ENCODE data around the gene SHISA4.
"Not testable (repeated sequence)": the region's sequence is repeated elsewhere in the genome, so short reads cannot be mapped to it uniquely, and the experiment has no call there.

Gene SHISA4

DNA sequence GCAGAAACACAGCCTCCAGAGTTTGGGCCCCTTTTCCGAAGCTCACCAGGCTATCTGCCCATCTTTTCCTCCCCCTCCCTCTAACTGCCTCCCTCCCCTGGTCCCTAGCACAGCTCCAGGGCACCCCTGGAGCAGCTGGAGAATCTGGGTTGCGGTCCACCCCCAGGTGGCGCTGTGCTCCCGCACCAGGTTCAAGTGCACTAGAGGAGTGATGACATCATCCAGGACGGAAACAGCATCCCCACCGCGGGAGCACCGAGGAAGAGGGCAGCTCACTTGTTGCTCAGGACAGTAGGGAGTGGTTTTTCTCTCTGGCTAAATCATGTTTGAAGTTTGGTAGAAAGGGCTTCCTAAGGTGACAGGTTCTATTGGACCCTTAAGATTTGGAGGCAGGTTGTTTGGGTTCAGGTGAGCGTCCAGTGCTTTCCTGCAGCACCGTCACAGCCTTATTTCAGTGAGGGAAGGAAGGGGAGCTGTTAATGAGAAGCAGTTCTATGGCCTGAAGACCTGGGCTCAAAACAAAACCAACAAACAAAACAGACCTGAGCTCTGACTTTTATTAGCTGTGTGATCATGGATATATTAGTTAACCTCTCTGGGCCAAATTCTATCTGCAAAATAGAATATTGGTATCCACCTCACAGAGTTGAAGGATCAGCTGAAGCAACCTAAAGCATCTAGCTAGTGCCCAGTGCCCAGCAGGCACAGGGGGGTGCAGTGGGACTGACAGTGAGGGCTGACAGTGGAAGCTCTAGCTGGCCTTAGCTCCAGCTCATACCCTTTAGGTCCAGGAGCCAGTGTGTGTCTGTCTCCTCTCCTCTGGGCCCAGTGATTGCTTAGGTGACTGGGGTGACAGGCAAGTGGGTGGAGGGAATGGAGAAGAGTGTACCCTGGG, 7.5 kb downstream of the SHISA4 start:
- in situ Hi-C loops (cut with HindIII; ENCODE audit: low sequenced_read_pairs): no loop called here

- in situ Hi-C loops (cut with HindIII; ENCODE audit: low sequenced_read_pairs): no loop called here
These were observed 8.3 kb downstream of the SHISA4 start for GRCh38 chr1:201896951-201897391.

GRCh38 chr1:201898240-201898894, 9.7 kb downstream of the SHISA4 start:
- in situ Hi-C loops (cut with HindIII; ENCODE audit: low sequenced_read_pairs): no loop called here

DNA sequence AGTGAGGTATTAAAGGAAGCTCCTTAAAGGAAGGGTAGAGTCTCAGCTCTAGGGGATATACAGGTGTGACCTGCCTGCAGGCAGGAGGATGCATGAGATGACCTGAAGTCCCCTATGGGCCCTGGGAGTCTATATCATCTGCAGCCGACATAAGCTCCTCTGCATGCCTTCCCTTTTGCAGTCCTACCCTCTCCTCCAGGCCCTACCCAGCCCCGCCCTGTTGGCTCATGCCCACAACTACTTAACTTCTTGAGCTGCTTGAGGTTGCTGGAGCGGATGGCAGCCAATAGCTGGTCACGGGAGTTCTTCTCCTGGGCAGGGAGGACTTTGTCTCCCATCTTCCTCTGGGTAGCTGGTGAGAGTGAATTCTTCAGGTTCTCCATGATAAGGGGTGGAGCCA, 10.3 kb downstream of the SHISA4 start:
- in situ Hi-C loops (cut with HindIII; ENCODE audit: low sequenced_read_pairs): no loop called here

DNA sequence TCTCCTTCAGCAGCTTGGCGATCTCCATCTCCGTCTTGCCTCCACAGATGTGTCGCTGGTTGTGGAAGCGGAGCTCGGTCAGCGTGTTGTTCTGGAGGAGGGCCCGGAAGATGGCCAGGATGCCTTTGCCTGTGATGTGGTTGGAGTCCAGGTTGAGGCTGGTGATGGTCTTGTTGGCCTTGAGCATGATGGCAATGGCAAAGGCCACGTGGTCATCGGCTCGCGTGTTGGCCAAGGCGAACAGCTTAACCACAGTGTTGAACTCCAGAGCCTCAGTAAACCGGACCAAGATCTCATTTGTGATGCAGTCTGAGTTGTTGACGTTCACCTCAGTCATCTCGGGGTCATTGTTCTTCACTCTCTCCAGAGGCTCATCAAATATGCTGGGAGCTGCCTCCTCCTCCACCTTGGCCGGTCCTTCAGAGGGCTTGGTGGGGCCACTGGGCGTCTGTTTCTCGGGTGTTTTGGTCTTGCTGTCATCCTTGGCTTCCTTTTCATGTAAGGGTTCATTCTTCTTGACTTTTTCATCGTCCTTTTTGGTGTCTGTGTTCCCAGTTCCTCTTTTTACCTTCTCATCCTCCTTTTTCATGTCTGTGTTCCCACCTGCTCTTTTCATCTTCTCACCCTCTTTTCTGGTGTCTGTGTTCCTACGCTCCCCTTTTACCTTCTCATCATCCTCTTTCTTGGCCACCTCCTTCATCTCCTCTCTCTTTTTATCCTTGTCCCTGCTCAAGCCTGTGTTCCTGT, 11.2 kb downstream of the SHISA4 start:
- in situ Hi-C loops (cut with HindIII; ENCODE audit: low sequenced_read_pairs): no loop called here

DNA sequence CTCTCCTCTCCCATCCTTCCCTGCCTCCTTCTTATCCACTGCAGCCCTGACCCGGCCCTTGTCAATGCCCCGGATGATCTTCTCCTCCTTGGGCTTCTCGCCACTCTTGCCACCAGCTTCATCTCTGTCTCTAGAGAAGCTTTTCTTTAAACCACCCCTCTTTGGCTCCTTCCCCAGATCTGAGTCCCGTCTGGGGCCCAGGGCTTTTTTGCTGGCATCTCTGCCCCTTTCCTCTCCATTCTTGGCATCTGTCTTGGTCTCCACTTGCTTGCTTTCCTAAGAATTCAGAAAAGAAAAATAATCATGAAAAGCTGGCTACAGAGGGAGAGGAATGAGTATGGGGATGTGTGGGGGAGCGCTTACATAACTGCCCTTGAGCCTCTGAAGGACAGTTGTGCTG, 11.8 kb downstream of the SHISA4 start:
- in situ Hi-C loops (cut with HindIII; ENCODE audit: low sequenced_read_pairs): no loop called here

DNA sequence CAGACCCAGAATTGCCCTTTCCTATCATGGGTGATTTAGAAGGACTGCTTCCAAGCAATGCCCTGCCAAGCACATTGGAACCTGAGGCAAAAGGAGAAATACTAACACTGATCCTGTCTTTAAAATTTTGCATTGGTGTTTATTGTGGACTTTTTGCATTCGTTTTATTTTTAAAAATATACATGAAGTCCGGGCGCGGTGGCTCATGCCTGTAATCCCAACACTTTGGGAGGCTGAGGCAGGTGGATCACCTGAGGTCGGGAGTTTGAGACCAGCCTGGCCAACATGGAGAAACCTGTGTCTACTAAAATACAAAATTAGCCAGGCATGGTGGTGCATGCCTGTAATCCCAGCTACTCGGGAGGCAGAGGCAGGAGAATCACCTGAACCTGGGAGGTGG, 12.3 kb downstream of the SHISA4 start:
- in situ Hi-C loops (cut with HindIII; ENCODE audit: low sequenced_read_pairs): not testable (repeated sequence)

- in situ Hi-C loops (cut with HindIII; ENCODE audit: low sequenced_read_pairs): no loop called here
These were observed 13.5 kb downstream of the SHISA4 start for GRCh38 chr1:201902198-201902597.

- in situ Hi-C loops (cut with HindIII; ENCODE audit: low sequenced_read_pairs): no loop called here
These were observed 14.4 kb downstream of the SHISA4 start for GRCh38 chr1:201903135-201903534.

DNA sequence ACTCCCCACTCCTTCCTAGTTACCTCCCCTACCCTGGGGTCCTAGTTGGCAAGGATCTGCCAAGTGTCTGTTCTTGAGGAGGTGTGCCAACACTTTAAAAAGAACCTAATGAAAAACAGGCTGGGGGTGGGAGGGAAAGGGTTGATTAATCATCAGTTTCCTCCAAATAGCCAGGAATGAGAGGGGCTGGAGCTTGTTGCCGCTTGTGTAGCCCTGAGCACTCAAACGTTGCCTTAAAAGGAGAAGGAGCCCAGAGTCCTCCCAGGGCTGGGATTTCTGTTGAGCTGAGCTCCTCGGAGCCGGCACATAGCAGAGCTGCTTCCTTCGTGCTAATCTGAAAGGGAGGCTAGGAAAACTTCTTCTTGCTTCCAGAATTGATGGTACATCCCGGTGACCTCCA, 15.9 kb downstream of the SHISA4 start:
- in situ Hi-C loops (cut with HindIII; ENCODE audit: low sequenced_read_pairs): no loop called here

- in situ Hi-C loops (cut with HindIII; ENCODE audit: low sequenced_read_pairs): no loop called here
These were observed 16.7 kb downstream of the SHISA4 start for GRCh38 chr1:201905234-201905890.

GRCh38 chr1:201906336-201906735, 17.6 kb downstream of the SHISA4 start:
- in situ Hi-C loops (cut with HindIII; ENCODE audit: low sequenced_read_pairs): no loop called here

- in situ Hi-C loops (cut with HindIII; ENCODE audit: low sequenced_read_pairs): no loop called here
These were observed 18.9 kb downstream of the SHISA4 start for GRCh38 chr1:201907621-201908020.

DNA sequence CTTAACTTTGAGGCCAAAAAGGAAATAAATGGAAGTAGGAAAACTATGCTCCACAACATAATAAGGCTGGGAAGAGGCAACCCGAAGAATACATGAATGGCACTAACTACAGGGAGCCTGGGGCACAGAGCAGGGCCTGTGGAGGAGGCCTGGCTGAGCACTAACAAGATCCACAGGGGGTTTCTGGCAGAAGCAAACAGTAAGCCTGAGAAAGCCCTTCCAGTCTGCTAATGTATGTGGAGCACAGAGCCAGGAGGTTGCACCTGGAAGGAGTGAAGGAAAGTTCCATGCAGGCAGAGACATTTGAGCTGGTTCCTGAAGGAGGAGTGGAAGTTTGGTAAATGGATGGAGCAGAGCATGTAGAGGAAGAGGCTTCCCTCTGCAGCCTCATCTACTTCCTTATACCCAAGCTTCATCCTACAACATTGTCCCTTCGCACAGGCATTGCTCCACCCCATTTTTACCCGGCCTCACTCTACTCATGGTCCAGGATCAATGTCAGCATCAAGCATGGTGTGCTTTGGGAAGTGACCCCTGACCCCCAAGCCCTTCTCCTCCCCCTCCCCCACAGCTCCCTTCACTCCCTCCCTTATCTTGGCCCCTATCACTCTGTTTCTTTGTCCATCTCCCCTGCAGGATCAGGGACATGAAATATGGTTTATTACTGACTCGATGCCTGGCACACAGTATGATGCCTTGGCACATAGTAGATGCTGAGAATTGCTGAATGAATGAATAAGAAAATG, 23.3 kb downstream of the SHISA4 start:
- in situ Hi-C loops (cut with HindIII; ENCODE audit: low sequenced_read_pairs): no loop called here

GRCh38 chr1:201912832-201913231, 24.1 kb downstream of the SHISA4 start:
- in situ Hi-C loops (cut with HindIII; ENCODE audit: low sequenced_read_pairs): no loop called here

DNA sequence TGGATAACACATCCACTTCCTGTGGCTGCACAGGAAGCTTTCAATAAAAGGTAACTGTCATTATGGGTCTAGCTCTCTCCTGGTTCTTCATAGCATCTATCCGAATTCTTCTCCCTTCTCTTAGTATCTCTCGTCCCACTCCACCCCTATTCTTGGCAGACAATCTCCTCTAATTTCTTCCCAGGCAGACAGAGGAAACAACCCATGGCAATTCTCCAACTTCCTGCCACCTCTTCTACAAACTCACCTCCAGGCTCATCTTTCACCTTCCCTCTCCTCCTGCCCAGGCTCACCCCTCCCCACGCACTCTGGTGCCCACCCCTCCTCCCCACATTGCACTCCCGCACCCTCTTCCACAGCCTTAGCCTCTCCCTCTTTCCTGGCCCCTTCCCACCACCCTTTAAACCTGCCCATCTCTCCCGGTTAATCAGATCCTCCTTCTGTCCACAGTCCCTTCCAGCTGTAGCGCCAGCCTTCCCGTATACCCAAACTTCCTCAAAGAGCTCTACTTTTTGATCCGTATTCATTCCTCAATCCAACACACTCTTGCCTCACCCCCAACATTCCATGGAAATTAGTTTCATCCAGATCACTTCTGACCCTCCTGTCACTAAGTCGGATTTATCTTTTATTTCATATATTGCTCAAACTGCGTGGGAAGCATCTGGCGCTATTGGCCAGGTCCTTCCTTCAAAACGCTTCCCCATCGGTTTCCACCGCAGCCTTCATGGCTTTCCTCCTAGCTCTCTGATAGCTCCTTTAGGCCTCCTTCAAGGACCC, 25.9 kb downstream of the SHISA4 start:
- in situ Hi-C loops (cut with HindIII; ENCODE audit: low sequenced_read_pairs): no loop called here

DNA sequence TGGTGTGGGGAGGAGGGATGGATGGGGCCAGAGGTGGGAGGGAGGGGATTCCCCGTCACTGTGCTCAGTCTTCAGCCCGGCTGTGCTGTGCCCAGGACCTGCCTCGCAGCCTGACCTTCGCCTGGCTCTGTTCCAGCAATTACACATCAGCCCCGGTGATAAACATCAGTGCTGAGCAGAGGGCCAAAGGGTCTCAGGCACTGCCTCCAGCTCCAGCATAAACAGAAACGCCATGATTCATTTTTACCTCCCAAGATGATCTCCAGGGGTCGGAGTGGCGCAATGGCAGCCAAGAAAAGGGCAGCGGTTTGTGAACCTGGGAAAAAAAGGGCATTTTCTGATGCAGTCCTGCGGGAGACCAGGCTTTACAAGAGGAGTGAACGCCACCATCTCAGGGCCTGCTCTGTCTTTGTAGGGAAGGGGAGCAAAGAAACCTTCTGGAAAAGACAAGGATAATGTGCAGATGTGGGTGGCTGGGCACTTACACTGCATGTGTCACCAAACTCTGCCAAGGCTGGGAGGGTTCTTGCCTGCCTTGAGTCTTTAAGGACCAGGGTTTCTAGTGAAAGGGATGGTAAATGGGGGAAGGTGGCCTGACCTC, 28.1 kb downstream of the SHISA4 start:
- in situ Hi-C loops (cut with HindIII; ENCODE audit: low sequenced_read_pairs): no loop called here

- in situ Hi-C loops (cut with HindIII; ENCODE audit: low sequenced_read_pairs): no loop called here
These were observed 28.8 kb downstream of the SHISA4 start for GRCh38 chr1:201917362-201918033.

DNA sequence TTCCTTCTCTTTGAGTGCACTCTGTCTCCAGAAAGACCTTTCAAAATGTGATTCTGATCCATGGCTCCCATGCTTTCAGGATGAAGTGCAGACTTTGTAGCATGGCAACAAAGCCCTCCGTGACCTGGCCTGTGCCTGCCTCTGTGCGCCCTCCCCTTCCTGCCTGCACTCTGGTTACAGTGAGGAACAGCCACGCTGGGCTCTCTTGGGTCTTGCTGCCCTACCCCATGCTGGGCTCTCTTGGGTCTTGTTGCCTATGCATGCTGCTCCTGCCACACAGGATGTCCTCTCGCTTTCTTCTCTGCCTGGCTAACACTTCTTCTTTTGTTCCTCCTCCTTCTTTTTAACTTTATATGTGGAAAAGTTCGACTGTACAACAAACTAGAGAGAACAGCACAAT, 29.6 kb downstream of the SHISA4 start:
- in situ Hi-C loops (cut with HindIII; ENCODE audit: low sequenced_read_pairs): no loop called here
